ENCODE data around the gene DPP8.

DNA sequence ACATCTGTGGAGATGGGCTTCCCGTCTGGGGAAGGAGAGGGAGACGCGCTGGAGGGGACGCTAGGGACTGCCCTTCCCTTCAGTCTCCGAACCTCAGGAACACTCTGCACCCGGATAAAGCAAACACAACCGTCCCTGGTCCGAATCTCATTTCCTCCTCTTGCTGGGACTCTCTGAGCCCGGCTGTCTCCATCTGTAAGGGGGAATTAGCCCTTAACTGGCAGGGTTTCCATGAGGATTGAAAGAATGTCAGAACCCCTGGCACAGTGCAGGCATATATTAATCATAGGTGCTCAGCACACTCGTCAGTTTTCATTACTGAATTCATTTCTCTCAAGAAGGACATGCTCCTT, 120.5 kb downstream of the DPP8 start:
- no peak for TF ChIP-seq CTCF (IDR thresholded peaks at IDR 0.05; ENCODE audit: low read depth, low read length, missing input control)
- no peak for TF ChIP-seq RXRA (IDR thresholded peaks at IDR 0.05)
- no peak for TF ChIP-seq MAX (IDR thresholded peaks at IDR 0.05)
- TF ChIP-seq REST (IDR thresholded peaks at IDR 0.05): no peak
- TF ChIP-seq FOXA1 (IDR thresholded peaks at IDR 0.05): no peak
- TF ChIP-seq FOXA2 (IDR thresholded peaks at IDR 0.05): no peak
- no peak for TF ChIP-seq TAF1 (conservative IDR thresholded peaks at IDR 0.05)
- no peak for TF ChIP-seq JUND (IDR thresholded peaks at IDR 0.05)
- TF ChIP-seq RAD21 (IDR thresholded peaks at IDR 0.05): no peak
- TF ChIP-seq, protein P1, sequence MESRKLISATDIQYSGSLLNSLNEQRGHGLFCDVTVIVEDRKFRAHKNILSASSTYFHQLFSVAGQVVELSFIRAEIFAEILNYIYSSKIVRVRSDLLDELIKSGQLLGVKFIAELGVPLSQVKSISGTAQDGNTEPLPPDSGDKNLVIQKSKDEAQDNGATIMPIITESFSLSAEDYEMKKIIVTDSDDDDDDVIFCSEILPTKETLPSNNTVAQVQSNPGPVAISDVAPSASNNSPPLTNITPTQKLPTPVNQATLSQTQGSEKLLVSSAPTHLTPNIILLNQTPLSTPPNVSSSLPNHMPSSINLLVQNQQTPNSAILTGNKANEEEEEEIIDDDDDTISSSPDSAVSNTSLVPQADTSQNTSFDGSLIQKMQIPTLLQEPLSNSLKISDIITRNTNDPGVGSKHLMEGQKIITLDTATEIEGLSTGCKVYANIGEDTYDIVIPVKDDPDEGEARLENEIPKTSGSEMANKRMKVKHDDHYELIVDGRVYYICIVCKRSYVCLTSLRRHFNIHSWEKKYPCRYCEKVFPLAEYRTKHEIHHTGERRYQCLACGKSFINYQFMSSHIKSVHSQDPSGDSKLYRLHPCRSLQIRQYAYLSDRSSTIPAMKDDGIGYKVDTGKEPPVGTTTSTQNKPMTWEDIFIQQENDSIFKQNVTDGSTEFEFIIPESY (IDR thresholded peaks at IDR 0.05): no peak
- no peak for TF ChIP-seq GABPA (IDR thresholded peaks at IDR 0.05 in 1 of 2, conservative IDR thresholded peaks at IDR 0.05 in 1 of 2)
- TF ChIP-seq SP1 (IDR thresholded peaks at IDR 0.05): no peak
- TF ChIP-seq YY1 (IDR thresholded peaks at IDR 0.05): no peak

Measured in liver (tissue), 3 donors.